Adrenal gland (tissue), 5 donors: ENCODE results near the gene C10orf105.

Experiments used
- POLR2A ChIP-seq, 2 donors: fragments of 450-650 bp; IDR thresholded peaks; one replicate each; pipeline ENCODE4 v1.6.1; 2017; ENCODE audit warnings: antibody characterized with exemption in 2 of 2, mild to moderate bottlenecking in 2 of 2, moderate library complexity in 1 of 2
- TF ChIP-seq, protein P1 (sequence below), 6 experiments: fragments of 450-650 bp in 4 of 6; fragments of 200-600 bp in 2 of 6; sonication (generic) in 1 of 6; IDR thresholded peaks; 1 replicate in 5 of 6; 2 replicates in 1 of 6; pipeline versions ENCODE4 v1.5.1 to v1.8.0; 2016 to 2021; ENCODE audit warnings: antibody characterized with exemption in 6 of 6, mild to moderate bottlenecking in 2 of 6, moderate library complexity in 1 of 6
- donor health status: DM: no; HTN: no; CAD: no.

DNA sequence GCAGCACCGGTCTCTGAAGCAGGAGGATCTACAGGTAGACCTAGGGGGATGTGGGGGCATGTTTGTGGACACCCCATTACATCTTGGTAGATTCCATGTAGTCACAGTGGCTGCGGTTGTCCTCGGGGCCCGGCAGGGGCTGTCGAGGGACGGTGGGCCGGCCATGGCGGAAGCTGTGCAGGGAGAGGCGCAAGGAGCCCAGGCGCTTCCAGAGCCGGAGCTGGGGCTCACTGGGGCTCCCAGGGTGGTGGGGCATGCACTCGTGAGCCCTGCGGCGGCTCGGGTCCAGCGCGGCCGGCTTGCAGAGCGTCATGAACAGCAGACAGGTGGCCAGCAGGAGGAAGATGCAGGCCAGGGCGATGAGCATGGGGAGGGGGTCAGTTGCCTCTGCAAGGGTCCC, 3.7 kb downstream of the C10orf105 start:
- no peak for TF ChIP-seq POLR2A (IDR thresholded peaks at IDR 0.05)
- TF ChIP-seq, protein P1, sequence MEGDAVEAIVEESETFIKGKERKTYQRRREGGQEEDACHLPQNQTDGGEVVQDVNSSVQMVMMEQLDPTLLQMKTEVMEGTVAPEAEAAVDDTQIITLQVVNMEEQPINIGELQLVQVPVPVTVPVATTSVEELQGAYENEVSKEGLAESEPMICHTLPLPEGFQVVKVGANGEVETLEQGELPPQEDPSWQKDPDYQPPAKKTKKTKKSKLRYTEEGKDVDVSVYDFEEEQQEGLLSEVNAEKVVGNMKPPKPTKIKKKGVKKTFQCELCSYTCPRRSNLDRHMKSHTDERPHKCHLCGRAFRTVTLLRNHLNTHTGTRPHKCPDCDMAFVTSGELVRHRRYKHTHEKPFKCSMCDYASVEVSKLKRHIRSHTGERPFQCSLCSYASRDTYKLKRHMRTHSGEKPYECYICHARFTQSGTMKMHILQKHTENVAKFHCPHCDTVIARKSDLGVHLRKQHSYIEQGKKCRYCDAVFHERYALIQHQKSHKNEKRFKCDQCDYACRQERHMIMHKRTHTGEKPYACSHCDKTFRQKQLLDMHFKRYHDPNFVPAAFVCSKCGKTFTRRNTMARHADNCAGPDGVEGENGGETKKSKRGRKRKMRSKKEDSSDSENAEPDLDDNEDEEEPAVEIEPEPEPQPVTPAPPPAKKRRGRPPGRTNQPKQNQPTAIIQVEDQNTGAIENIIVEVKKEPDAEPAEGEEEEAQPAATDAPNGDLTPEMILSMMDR (IDR thresholded peaks at IDR 0.05) = no peak
